Neural progenitor cell (in vitro differentiated cells): ENCODE measurements around the gene ANKS1B. TPM values are rescaled to one million over a fixed set of nuclear protein-coding genes. Genes with fewer than 3 reads are reported as not detected.

Source experiments
- DNase-seq: peaks from one replicate; pipeline ENCODE4 v3.0.0-alpha.2; 2016; ENCODE audit warnings: low spot score
- H2AFZ ChIP-seq: fragments of 200-600 bp; sonication (generic); replicated peaks from 2 replicates; pipeline ENCODE4 v1.6.1; 2016; ENCODE audit warnings: antibody characterized with exemption
- H3F3A ChIP-seq: fragments of 200-600 bp; sonication (generic); 2 replicates; pipeline ENCODE4 v1.6.1; 2016; ENCODE audit warnings: antibody characterized with exemption, low read depth
- H3K27ac ChIP-seq: fragments of 200-600 bp; sonication (generic); 2 replicates; pipeline ENCODE4 v1.5.1; 2016; ENCODE audit warnings: mild to moderate bottlenecking
- H3K27me3 ChIP-seq: fragments of 200-600 bp; sonication (generic); 2 replicates; pipeline ENCODE4 v1.6.1; 2016; ENCODE audit warnings: mild to moderate bottlenecking, moderate library complexity
- H3K36me3 ChIP-seq: fragments of 200-600 bp; sonication (generic); 2 replicates; pipeline ENCODE4 v1.5.1; 2016
- H3K4me1 ChIP-seq: fragments of 200-600 bp; sonication (generic); 2 replicates; pipeline ENCODE4 v1.6.1; 2016; ENCODE audit warnings: mixed run types
- H3K4me2 ChIP-seq: fragments of 200-600 bp; sonication (generic); 2 replicates; pipeline ENCODE4 v1.6.1; 2016
- H3K4me3 ChIP-seq: fragments of 200-600 bp; sonication (generic); 2 replicates; pipeline ENCODE4 v1.5.1; 2016
- H3K79me2 ChIP-seq: fragments of 200-600 bp; sonication (generic); 2 replicates; pipeline ENCODE4 v1.6.1; 2016; ENCODE audit warnings: low read depth
- H3K9ac ChIP-seq: fragments of 200-600 bp; sonication (generic); 2 replicates; pipeline ENCODE4 v1.6.1; 2016
- H3K9me3 ChIP-seq: fragments of 200-600 bp; sonication (generic); 2 replicates; pipeline ENCODE4 v1.5.1; 2016; ENCODE audit warnings: low read depth
- H4K20me1 ChIP-seq: fragments of 200-600 bp; sonication (generic); 2 replicates; pipeline ENCODE4 v1.6.1; 2016; ENCODE audit warnings: low read depth
- H3K27ac Mint-ChIP-seq: 3 replicates; pipeline ENCODE4 v1.8.0; 2021; ENCODE audit warnings: mixed read lengths
- H3K27me3 Mint-ChIP-seq: 2 replicates; pipeline ENCODE4 v1.8.0; 2022; ENCODE audit warnings: low read depth, mild to moderate bottlenecking, inconsistent platforms, moderate library complexity, mixed read lengths; ENCODE audit not compliant: insufficient read depth
- H3K36me3 Mint-ChIP-seq: 3 replicates; pipeline ENCODE4 v1.8.0; 2021; ENCODE audit warnings: mixed read lengths
- H3K4me1 Mint-ChIP-seq: 3 replicates; pipeline ENCODE4 v1.8.0; 2021; ENCODE audit warnings: mixed read lengths
- H3K4me3 Mint-ChIP-seq: 3 replicates; pipeline ENCODE4 v1.8.0; 2021; ENCODE audit warnings: mild to moderate bottlenecking, moderate library complexity, mixed read lengths
- H3K9me3 Mint-ChIP-seq: 3 replicates; pipeline ENCODE4 v1.8.0; 2020; ENCODE audit warnings: mixed read lengths
- CTCF ChIP-seq: fragments of 200-600 bp; sonication (generic); IDR thresholded peaks from 2 replicates; pipeline ENCODE4 v1.5.1; 2017; ENCODE audit warnings: antibody characterized with exemption, mild to moderate bottlenecking
- EZH2 ChIP-seq: fragments of 200-600 bp; sonication (generic); IDR thresholded peaks from 2 replicates; pipeline ENCODE4 v1.6.1; 2017; ENCODE audit warnings: antibody characterized with exemption, mild to moderate bottlenecking, moderate library complexity
- EZH2phosphoT487 ChIP-seq: fragments of 200-600 bp; sonication (generic); IDR thresholded peaks from 2 replicates; pipeline ENCODE4 v1.6.1; 2017; ENCODE audit warnings: antibody characterized with exemption
- total RNA-seq: library from RNA; depleted of rRNA; stranded (reverse); fragments of >200 nt; gene quantifications from 2 replicates; pipeline ENCODE4 v1.2.3, GENCODE V29; 2015; ENCODE audit warnings: low replicate concordance

ANKS1B gene
- total RNA-seq, 1 donor from 2014 or later, result 7.9 TPM

DNA sequence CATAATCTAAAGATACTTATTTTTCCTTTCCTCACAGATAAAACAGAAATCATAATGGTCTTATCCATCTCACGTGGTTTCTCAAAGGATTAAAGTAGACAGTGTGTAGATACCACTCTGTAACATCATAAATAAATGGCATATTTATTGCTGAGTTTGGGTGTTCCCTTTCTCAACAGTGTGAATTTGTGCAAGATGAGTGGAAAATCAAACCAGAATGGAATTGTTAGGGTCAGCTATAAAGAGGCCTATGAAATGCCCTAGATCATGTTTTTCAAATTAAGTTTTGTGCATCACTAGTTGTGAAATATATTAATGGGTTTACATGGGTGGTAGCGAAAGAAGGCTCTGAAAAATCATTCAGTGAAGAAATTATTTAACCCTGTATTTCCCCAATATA is 553.5 kb downstream of the ANKS1B start:
- Mint-ChIP-seq H3K4me1 (peaks cover 17% of the 10 kb centered on the region), H3K4me3 (no peak overlapping the region), H3K9me3 (no peaks in the 10 kb centered on the region), H3K27ac (no peak overlapping the region), H3K27me3 (no peaks in the 10 kb centered on the region), H3K36me3 (no peaks in the 10 kb centered on the region)
- H2AFZ ChIP-seq, result no peak overlapping the region
- no peak overlapping the region for H3K27ac ChIP-seq
- no peaks in the 10 kb centered on the region for H3F3A ChIP-seq
- no peak overlapping the region for H3K4me3 ChIP-seq
- H3K27me3 ChIP-seq, result no peaks in the 10 kb centered on the region
- H3K36me3 ChIP-seq, result no peaks in the 10 kb centered on the region
- H3K4me1 ChIP-seq, result no peaks in the 10 kb centered on the region
- no peak overlapping the region for H3K4me2 ChIP-seq
- no peak for DNase-seq
- H3K79me2 ChIP-seq, result no peaks in the 10 kb centered on the region
- H3K9me3 ChIP-seq, result no peaks in the 10 kb centered on the region
- no peak overlapping the region for H3K9ac ChIP-seq
- no peak for TF ChIP-seq EZH2phosphoT487
- no peaks in the 10 kb centered on the region for H4K20me1 ChIP-seq

- H3K36me3 ChIP-seq, result no peaks in the 10 kb centered on the region
- H3K79me2 ChIP-seq, result no peaks in the 10 kb centered on the region
- Mint-ChIP-seq H3K27ac (no peak overlapping the region), H3K4me1 (peaks cover 6% of the 10 kb centered on the region), H3K36me3 (no peaks in the 10 kb centered on the region), H3K4me3 (no peak overlapping the region), H3K27me3 (no peaks in the 10 kb centered on the region), H3K9me3 (no peaks in the 10 kb centered on the region)
- no peak overlapping the region for H2AFZ ChIP-seq
- no peak overlapping the region for H3K9ac ChIP-seq
- H3K4me3 ChIP-seq, result no peak overlapping the region
- TF ChIP-seq CTCF (no peak), EZH2phosphoT487 (no peak), EZH2 (no peak)
- H3K4me2 ChIP-seq, result no peak overlapping the region
- H3K27me3 ChIP-seq, result no peaks in the 10 kb centered on the region
- H4K20me1 ChIP-seq, result no peaks in the 10 kb centered on the region
- no peaks in the 10 kb centered on the region for H3K4me1 ChIP-seq
- H3F3A ChIP-seq, result no peaks in the 10 kb centered on the region
- H3K9me3 ChIP-seq, result no peaks in the 10 kb centered on the region
- DNase-seq, result no peak
- no peak overlapping the region for H3K27ac ChIP-seq
These were observed 557.6 kb downstream of the ANKS1B start for GRCh38 chr12:99427104-99427503.

DNA sequence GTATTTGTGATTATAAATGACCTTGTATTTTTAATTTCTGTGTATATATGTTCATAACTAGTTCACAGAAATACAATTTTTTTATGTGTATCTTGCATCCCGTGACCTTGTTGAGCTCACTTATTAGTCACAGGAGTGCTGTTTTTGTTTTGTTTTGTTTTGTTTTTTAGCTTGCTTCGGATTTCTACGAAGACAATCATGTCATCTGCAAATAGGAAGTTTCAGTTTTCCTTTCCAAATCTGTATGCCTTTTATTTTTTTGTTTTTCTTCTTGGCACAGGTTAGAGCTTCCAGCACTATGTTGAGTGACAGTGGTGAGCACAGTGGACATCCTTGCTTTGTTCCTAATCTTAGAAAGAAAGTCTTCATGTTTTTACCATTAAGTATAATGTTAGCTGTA is 566.4 kb downstream of the ANKS1B start:
- no peaks in the 10 kb centered on the region for H3K79me2 ChIP-seq
- Mint-ChIP-seq H3K36me3 (no peaks in the 10 kb centered on the region), H3K27ac (no peak overlapping the region), H3K27me3 (no peaks in the 10 kb centered on the region), H3K4me3 (no peak overlapping the region), H3K9me3 (no peaks in the 10 kb centered on the region), H3K4me1 (peaks cover 4% of the 10 kb centered on the region)
- H4K20me1 ChIP-seq, result no peaks in the 10 kb centered on the region
- no peak overlapping the region for H3K4me3 ChIP-seq
- no peaks in the 10 kb centered on the region for H3K9me3 ChIP-seq
- no peak overlapping the region for H3K9ac ChIP-seq
- H3K36me3 ChIP-seq, result no peaks in the 10 kb centered on the region
- no peak overlapping the region for H2AFZ ChIP-seq
- no peak for TF ChIP-seq EZH2phosphoT487
- no peak for TF ChIP-seq EZH2
- TF ChIP-seq CTCF, result no peak
- peaks cover 10% of the 10 kb centered on the region for H3K4me1 ChIP-seq
- DNase-seq, result no peak
- H3F3A ChIP-seq, result peaks cover 5% of the 10 kb centered on the region
- no peak overlapping the region for H3K27ac ChIP-seq
- no peak overlapping the region for H3K4me2 ChIP-seq
- no peaks in the 10 kb centered on the region for H3K27me3 ChIP-seq

DNA sequence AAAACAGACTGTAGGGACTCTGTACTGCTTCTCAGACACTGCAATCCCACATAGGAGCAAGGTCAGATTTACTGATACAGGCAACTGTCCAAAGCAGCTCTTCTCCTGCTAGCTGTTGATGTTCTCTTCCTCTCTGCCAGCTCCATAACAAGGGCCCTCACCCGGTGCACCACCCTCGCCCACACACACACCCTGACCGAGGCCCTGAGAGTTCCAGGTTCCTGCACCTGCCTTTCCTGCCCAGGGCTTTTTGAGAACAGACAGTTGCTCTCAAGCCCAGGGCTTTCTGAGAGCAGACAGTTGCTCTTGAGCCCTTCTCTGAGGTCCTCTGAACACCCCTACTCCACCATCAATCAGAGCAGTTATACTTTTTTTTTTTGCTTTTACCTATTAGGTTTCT is 571.0 kb downstream of the ANKS1B start:
- H3K9me3 ChIP-seq, result no peaks in the 10 kb centered on the region
- no peaks in the 10 kb centered on the region for H3K4me1 Mint-ChIP-seq
- peaks cover 2% of the 10 kb centered on the region for H3K9me3 Mint-ChIP-seq
- H3K27me3 Mint-ChIP-seq, result no peaks in the 10 kb centered on the region
- no peak overlapping the region for H3K4me3 Mint-ChIP-seq
- TF ChIP-seq CTCF, result no peak
- no peak for TF ChIP-seq EZH2phosphoT487
- TF ChIP-seq EZH2, result no peak
- H3F3A ChIP-seq, result no peaks in the 10 kb centered on the region
- no peaks in the 10 kb centered on the region for H3K36me3 Mint-ChIP-seq
- H3K27me3 ChIP-seq, result no peaks in the 10 kb centered on the region
- H3K4me1 ChIP-seq, result no peaks in the 10 kb centered on the region
- H3K36me3 ChIP-seq, result no peaks in the 10 kb centered on the region
- no peak overlapping the region for H3K4me3 ChIP-seq
- H3K27ac Mint-ChIP-seq, result no peak overlapping the region
- H4K20me1 ChIP-seq, result no peaks in the 10 kb centered on the region
- no peak overlapping the region for H3K4me2 ChIP-seq
- no peak overlapping the region for H2AFZ ChIP-seq
- H3K79me2 ChIP-seq, result no peaks in the 10 kb centered on the region
- no peak overlapping the region for H3K27ac ChIP-seq
- H3K9ac ChIP-seq, result no peak overlapping the region
- no peak for DNase-seq
